Activated CD4-positive, alpha-beta T cell treated with anti-CD3 and anti-CD28 coated beads for 1 hour (primary cell): ENCODE results near the gene RCL1.

Source experiments
- DNase-seq: peaks from one replicate; pipeline ENCODE4 v3.0.0-alpha.2; 2020

The RCL1 gene

DNA sequence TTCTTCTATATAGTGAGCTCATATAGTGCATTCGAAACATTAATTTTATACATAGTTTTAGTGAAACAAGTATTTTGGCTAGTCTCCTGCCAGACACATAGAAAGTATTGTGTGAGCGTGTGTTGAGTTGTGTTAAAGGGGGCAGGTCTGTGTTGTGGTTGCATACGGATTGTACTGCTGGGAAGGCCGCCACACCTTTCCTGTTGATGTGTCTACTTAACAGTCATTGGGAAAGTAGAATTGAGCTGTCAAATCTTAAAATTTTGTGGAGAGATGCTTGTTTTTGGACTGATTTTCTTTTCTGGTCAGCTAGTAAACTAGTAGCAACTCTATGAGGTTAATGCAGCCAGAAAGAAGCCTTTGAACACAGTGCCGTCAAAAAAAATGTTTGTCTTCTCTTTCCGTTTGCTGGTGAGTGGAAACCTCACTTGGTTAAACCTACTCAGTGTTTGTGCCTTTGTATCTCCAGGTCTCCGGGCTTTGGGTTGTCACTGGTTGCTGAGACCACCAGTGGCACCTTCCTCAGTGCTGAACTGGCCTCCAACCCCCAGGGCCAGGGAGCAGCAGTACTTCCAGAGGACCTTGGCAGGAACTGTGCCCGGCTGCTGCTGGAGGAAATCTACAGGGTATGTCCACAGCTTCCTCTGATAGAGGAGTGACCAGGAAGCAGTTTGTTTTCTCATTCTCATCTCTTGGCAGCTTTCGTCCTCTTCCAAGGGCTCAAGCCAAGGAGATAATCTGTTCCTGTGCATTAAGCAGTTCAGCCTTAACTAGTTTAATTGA is 51.5 kb downstream of the RCL1 start:
- DNase-seq, result no peak

DNA sequence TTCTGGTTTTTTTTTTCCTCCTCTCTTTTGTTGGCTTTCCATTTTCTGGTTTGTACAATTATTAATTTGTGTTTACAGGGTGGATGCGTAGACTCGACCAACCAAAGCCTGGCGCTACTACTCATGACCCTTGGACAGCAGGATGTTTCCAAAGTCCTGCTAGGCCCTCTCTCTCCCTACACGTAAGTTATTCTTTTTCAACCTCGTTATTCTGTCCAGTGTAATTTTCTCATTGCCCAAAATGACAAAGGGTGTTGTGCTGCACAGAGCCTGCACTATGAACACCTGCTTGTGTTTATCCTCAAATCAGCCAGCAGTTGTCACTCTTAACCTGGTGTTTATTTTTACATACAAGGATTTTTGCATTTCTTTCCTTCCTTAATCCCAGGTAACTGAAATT is 56.6 kb downstream of the RCL1 start:
- DNase-seq, result no peak

GRCh38 chr9:4850603-4851310 is 58.0 kb downstream of the RCL1 start:
- DNase-seq, result no peak

DNA sequence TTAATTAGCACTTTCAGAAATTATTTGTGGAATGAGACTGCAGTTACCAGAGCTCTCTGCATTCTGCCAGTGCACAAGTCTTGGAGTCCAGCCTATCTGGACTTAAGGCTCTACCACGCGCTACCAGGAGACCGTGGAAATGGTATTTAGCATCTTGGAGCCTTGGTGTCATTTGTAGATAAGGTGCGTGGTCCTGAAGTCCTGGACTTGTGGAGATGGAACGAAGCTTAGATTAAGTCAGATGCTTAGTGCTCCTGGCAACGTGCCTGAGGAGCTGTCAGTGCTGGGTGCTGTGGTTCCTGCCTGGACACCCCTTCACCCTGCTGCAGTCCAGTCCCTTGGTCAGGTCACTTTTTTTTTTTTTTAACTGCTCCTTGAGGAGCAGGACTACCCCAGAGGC is 59.7 kb downstream of the RCL1 start:
- no peak for DNase-seq

GRCh38 chr9:4854265-4854590 is 61.5 kb downstream of the RCL1 start:
- no peak for DNase-seq

DNA sequence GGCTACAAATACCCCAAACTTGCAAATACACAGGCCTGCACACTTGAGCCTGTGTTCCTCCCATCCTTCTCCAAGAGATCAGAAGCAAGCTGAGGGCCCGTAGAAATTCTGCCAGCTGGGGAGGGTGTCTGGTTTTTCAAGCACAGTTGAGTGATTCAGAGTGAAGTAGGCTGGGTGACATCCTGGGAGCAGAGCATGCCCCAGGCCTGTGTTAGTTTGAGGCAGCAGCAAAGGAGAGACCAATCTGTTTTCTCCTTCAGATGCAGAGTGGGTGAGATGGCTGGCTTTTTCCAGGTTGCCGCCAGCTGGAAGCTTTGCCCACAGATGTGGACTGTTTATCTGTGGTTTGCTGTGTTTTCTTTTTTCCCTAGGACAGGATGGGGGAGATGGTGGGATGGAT is 63.1 kb downstream of the RCL1 start:
- no peak for DNase-seq

DNA sequence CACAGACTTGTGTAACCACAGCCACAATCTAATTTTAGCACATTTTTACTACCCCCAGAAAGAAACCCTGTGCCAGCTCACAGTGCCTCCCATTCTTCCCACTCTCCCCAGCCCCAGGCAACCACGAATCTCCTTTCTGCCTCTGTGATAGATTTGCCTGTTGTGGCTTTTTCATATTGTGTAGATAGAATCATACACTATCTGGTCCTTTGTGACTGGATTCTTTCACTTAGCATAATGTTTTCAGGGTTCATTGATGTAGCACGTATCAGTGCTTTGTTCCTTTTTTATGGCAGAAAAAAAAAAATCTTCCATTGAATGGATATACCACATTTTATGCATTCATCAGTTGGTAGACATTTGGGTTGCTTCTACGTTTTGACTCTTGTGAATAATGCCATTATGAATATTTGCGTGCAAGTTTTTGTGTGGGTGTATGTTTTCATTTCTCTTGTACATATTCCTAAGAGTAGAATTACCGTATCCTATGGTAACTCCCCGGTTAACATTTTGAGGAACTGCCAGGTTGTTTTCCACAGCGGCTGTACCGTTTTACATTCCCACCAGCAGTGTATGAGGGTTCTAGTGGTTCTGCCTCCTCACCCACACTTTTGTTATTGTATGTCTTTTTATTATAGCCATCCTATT is 64.5 kb downstream of the RCL1 start:
- DNase-seq, result no peak

GRCh38 chr9:4859035-4859434 is 66.3 kb downstream of the RCL1 start:
- DNase-seq, result no peak

GRCh38 chr9:4860383-4860782 is 67.6 kb downstream of the RCL1 start:
- no peak for DNase-seq

DNA sequence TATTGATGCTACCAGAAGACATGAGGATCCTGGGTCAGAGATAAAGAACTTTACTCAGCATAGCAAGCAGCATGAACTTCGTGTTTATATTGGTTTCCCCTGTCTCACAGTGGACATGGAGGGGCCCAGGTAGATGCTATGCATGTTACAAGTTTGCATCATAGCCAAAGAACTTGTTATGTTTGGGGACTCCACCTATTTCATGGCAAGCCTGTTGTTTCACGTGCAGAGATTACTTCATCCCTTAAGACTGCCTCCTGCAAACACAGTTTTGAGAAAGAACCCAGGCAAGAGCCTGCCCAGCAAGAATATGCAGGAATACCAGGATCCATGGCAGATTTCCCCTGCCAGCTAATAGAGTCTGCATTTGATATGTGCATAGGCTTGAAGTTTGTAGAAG is 68.4 kb downstream of the RCL1 start:
- DNase-seq, result no peak

GRCh38 chr9:4861736-4862451 is 69.2 kb downstream of the RCL1 start:
- DNase-seq, result no peak

- DNase-seq, result no peak
Observed at GRCh38 chr9:4862506-4863250, 69.9 kb downstream of the RCL1 start.

GRCh38 chr9:4864234-4864661 is 71.5 kb downstream of the RCL1 start:
- DNase-seq, result no peak

DNA sequence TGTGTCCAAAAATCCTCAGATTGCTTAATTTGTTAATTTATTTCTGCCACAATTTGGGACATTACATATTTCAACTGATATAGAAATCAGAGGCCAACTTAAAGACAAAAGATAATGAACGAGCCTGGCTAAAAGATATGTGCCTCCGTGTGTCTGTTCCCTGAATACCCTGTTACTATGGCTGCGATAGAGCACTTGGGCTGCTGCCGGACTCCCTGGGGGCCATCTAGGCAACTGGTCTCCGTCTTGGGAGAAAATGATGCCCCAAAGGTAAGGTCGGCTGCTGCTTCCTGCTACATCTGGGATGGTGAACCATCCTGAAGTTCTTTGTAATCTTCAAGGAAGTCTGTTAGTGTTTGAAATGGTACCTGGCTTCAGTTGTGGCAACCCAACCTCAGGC is 72.0 kb downstream of the RCL1 start:
- DNase-seq, result no peak

GRCh38 chr9:4865681-4866080 is 72.9 kb downstream of the RCL1 start:
- no peak for DNase-seq

DNA sequence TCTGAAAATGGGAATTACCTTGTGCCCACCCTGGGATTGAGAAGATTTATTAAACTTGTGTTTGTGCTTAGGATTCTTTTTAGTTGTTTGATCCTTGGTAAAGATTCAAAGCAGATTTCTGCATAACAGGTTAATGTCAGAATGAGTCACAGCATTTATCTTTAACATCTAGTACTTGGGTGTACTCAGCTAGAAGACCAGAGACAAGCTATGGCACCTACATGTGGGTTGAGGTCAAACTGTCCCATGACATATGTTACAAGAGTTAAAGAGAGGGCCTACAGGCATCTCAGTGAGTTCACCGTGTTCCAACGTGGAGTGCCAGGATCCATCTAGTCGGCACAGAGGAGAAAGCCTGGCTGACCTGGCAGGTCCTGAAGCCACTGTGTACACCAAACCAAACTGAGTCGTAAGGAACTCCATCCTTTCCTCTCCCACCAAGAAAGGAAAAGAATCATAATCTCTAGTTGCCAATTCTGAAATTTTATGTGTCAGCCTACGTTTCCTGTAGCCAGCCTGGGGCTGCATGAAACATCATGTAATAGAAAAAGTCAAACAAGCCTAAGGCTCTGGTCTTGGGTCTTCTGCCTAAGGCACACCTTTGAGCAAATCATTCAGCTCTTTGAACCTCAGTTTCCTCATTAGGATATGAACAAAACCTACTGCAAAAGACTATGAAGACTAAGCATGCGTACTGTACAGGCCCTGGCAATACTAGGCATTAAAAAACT is 73.7 kb downstream of the RCL1 start:
- no peak for DNase-seq

GRCh38 chr9:4873066-4873465 is 80.3 kb downstream of the RCL1 start:
- DNase-seq, result no peak

GRCh38 chr9:4875559-4875958 is 82.8 kb downstream of the RCL1 start:
- no peak for DNase-seq

- DNase-seq, result no peak
Observed at GRCh38 chr9:4879115-4879558, 86.4 kb downstream of the RCL1 start.

DNA sequence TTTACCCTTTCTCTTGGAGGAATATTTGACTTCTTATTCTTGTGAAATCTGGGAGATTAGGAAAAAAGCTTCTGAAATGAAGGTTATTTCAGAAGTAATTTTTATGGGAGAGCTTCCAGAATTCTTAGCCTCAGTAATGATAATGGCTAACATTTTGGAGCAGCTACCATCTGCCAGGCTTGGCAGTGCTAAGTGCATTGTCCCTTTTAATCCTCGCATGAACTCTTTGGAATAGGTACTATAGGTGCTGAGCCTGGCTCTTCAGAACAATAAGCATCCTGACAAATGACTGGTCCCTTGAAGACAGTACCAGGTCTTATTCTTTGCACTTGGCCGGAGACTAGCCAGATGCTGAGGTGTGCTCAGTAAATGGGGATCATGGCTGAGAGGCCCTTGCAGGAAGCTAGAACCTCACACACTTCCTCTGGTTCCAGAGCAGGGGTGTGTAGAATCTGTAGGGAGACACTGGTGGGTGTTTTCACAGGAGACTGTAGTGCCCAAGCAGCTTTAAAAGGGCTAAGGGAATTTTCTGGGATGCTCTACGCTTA is 90.7 kb downstream of the RCL1 start:
- no peak for DNase-seq

GRCh38 chr9:4886698-4887097 is 94.0 kb downstream of the RCL1 start:
- DNase-seq, result no peak

DNA sequence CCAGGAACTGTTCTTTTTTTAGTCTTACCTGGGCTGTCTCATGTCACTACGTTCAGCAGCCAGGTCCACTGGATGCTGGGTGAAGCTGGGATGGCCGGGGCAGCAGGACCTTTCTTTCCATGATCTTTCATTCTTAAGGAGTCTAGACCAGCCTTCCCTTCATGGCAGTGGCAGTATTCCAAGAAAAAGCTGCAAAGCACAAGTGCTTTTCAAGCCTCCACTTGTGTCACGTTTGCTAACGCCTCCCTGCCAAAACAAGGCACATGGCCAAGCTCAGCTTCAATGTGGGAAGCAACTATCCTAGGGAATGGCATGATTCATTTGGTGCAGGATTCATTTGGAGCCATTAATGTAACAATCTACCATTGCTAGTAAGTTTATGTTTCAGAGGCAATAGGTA is 94.8 kb downstream of the RCL1 start:
- no peak for DNase-seq
